ENCODE measurements around the gene VPS13D.
A peak's percentile ranks its signal among the peaks of the same experiment; 100 is the strongest.

VPS13D gene

DNA sequence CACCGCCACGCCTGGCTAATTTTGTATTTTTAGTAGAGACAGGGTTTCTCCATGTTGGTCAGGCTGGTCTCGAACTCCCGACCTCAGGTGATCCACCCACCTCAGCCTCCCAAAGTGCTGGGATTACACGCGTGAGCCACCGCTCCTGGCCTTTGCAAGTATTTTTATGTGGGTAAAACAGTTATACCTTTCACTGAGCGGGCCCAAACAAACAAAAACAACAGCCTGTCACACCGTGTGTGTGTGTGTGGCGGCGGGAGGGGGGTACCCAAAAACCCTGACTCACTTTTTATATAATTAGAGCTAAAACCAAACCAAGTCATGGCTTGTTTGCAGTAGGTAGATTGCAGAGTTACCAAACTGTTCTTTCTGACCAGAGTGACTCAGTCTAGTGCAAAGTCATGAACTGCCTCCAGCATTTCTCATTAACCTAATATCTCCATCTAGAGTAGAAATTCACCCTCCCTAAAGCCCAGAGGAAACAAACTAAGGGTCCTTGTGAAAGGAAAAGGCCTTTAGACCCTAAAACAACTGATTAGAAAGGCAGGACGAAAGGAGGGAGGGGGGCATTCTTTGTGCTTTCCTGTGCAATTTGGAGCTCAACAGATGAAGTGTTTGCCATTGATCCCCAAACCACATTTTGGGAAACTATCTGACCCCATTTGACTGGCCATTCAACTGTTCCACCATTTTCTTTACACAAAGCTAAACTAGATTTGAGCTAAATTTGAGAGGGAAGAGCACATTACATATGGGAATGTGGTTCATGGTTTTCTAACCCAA lies 207.2 kb downstream of the VPS13D start:
- no peak for DNase-seq (ENCODE audit: extremely low spot score)
- TF ChIP-seq, protein P1, sequence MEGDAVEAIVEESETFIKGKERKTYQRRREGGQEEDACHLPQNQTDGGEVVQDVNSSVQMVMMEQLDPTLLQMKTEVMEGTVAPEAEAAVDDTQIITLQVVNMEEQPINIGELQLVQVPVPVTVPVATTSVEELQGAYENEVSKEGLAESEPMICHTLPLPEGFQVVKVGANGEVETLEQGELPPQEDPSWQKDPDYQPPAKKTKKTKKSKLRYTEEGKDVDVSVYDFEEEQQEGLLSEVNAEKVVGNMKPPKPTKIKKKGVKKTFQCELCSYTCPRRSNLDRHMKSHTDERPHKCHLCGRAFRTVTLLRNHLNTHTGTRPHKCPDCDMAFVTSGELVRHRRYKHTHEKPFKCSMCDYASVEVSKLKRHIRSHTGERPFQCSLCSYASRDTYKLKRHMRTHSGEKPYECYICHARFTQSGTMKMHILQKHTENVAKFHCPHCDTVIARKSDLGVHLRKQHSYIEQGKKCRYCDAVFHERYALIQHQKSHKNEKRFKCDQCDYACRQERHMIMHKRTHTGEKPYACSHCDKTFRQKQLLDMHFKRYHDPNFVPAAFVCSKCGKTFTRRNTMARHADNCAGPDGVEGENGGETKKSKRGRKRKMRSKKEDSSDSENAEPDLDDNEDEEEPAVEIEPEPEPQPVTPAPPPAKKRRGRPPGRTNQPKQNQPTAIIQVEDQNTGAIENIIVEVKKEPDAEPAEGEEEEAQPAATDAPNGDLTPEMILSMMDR (IDR thresholded peaks at IDR 0.05; ENCODE audit: control extremely low read depth, extremely low read depth, low read depth, missing control alignments): no peak
- POLR2A ChIA-PET: no interaction called here
- CTCF ChIA-PET: interaction anchor here (1.3 to 2.5 kb wide), 4 partner anchors 10 to 29 kb away, joined by 3 to 9 read pairs (median 4); no protein-coding TSS in a partner anchor

DNA sequence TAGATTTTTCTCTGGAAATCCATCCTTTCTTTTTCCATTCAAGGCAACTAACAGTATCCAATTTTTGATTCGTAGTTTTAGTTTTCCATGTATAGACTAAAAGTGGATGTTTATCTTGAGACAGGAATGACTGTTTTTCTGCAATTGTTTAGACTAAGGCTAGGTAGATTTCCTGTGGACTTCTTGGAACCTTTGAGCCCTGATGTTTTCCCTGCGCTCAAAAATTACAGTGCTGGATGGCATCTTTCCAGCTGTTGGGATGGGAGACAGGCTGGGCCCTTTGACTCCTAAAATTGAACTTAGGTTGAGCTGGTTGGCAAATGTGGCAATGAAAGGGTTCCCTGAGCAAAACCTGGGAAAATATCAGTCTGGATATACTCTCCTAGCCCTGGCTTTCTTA lies 207.8 kb downstream of the VPS13D start:
- TF ChIP-seq, protein P1 (IDR thresholded peaks at IDR 0.05; ENCODE audit: control extremely low read depth, extremely low read depth, low read depth, missing control alignments): no peak
- ChIA-PET POLR2A (no interaction called here), CTCF (interaction anchor here (1.3 to 2.5 kb wide), 4 partner anchors 10 to 30 kb away, joined by 3 to 9 read pairs (median 3); no protein-coding TSS in a partner anchor)
- DNase-seq (ENCODE audit: extremely low spot score): no peak

DNA sequence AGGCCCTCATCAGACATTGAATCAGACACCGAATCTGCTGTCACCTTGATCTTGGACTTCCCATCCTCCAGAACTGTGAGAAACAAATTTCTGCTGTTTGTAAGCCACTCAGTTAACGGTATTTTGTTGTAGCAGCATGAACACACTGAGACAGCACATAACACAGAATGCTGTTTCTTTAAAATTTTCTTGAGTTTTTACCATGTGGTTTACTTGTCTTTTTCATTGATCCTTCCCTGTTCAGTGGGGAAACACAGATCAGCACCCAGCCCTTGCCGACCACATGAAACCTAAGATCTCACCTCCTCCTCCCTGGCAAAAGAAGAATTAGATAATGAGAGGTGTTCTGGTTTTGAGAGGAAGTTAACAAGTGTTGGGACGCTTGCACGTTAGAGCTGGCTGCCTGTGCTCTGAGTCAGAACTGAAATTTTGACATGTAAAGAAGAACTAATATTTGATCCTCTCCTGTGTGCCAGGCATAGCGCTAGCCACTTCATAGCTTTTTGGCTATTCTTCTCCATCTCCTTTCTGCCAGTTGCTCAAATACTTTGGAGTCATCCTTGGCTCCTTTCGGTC lies 208.6 kb downstream of the VPS13D start:
- ChIA-PET POLR2A (no interaction called here), CTCF (interaction anchor here (1.3 to 2.5 kb wide), 4 partner anchors 9 to 180 kb away, joined by 3 to 9 read pairs (median 3); no protein-coding TSS in a partner anchor)
- TF ChIP-seq, protein P1 (IDR thresholded peaks at IDR 0.05; ENCODE audit: control extremely low read depth, extremely low read depth, low read depth, missing control alignments): no peak
- peak; percentile 31 for DNase-seq (ENCODE audit: extremely low spot score)

DNA sequence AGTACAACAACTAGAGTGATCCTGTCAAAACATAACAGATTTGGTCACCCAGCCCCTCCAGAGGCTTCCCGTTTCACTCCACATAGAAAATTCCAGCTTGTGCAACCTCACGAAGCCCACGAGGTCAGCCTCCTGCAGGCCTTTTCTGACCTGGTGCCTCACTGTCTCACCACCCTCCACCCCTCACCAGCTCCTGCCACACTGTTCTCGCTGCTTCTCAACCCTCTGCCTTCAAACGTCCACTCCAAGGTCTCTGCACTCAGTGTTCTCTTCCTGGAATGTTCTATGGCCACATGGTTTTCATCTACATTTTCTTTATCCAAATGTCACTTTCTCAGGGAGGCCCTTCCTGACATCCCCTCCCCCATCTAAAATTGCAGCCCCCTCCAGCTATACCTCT lies 209.2 kb downstream of the VPS13D start:
- TF ChIP-seq, protein P1 (IDR thresholded peaks at IDR 0.05; ENCODE audit: control extremely low read depth, extremely low read depth, low read depth, missing control alignments): no peak
- CTCF ChIA-PET: interaction anchor here (1.3 to 2.5 kb wide), 3 partner anchors 8 to 180 kb away, joined by 3 to 9 read pairs (median 3); no protein-coding TSS in a partner anchor
- POLR2A ChIA-PET: no interaction called here
- no peak for DNase-seq (ENCODE audit: extremely low spot score)

DNA sequence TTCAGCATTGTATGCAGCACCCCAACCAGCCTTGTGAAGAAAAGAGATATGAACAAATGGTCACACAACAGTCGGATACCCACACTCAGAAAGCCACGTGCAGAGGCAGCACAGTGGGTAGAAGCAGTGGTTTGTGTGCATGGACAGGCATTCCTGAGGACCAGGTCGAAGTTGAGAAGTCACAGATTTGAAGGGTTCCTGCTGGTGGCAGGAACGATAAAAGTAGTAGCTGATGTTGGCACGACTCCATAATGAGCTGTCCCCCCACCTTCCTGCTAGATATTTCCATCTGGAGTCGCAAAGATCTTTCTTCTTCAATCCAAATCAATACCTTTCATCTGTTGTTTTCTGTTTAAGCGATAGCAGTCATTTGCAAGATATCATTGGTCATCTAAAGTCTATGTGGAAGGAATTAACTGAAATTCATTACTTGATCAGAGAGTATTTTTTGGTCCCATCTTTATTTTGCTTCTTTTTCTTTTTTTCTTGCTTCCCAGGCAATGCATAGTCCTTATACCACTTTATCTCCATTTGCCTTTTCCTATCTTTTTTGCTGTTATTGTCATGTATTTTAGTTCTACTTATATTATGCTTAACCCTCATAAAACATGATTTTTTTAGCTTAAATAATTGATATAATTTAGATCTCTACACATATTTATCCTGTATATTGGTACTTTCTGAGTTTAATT lies 211.7 kb downstream of the VPS13D start:
- POLR2A ChIA-PET: interaction anchor here (0.6 kb wide), 1 partner anchor 67 kb away, joined by 3 read pairs; no protein-coding TSS in a partner anchor

DNA sequence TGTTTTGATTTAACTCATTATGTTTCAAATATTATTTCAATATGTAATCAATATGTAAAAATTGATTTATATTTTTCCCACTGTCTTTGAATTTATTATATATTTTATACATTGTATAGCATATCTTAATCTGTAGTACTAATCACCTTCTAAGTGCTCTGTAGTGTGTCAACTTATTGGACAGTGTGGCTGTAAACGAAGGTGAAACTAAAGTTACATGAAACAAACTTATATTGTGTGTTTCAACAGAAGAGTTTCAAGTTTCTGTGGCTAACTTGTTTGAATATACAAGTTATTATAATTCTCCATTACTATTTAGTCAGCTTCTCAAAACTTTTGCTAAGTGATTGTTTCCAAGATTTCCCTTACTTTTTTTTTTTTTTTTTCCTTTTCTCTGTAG lies 212.4 kb downstream of the VPS13D start:
- CTCF ChIA-PET: no interaction called here
- no peak for DNase-seq (ENCODE audit: extremely low spot score)
- POLR2A ChIA-PET: interaction anchor here (0.6 kb wide), 1 partner anchor 66 kb away, joined by 3 read pairs; no protein-coding TSS in a partner anchor
- TF ChIP-seq, protein P1 (IDR thresholded peaks at IDR 0.05; ENCODE audit: control extremely low read depth, extremely low read depth, low read depth, missing control alignments): no peak

More for the DNA sequence above, 211.7 kb downstream of the VPS13D start:
- no peak for DNase-seq (ENCODE audit: extremely low spot score)
- CTCF ChIA-PET: no interaction called here
- TF ChIP-seq, protein P1 (IDR thresholded peaks at IDR 0.05; ENCODE audit: control extremely low read depth, extremely low read depth, low read depth, missing control alignments): no peak
